ENCODE data around the gene CNKSR1.

DNA sequence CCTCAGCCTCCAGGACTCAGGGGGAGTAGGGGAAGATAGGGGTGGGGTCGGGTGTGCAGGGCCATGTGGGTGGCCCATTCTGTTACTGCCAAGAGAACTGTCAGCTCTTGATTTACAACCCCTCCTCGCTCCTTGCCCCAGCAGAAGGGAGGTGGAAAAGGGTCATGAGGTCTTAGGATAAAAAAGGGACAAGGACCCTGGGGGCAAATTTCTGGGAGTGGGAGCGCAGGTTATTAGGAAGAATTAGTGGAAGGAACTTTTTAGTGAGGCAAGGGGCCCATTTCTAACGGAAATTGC is 17.6 kb upstream of the CNKSR1 start:
- no peak for TF ChIP-seq EZH2 (IDR thresholded peaks at IDR 0.05; ENCODE audit: borderline replicate concordance, low read length)
- TF ChIP-seq, protein P1, sequence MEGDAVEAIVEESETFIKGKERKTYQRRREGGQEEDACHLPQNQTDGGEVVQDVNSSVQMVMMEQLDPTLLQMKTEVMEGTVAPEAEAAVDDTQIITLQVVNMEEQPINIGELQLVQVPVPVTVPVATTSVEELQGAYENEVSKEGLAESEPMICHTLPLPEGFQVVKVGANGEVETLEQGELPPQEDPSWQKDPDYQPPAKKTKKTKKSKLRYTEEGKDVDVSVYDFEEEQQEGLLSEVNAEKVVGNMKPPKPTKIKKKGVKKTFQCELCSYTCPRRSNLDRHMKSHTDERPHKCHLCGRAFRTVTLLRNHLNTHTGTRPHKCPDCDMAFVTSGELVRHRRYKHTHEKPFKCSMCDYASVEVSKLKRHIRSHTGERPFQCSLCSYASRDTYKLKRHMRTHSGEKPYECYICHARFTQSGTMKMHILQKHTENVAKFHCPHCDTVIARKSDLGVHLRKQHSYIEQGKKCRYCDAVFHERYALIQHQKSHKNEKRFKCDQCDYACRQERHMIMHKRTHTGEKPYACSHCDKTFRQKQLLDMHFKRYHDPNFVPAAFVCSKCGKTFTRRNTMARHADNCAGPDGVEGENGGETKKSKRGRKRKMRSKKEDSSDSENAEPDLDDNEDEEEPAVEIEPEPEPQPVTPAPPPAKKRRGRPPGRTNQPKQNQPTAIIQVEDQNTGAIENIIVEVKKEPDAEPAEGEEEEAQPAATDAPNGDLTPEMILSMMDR (IDR thresholded peaks at IDR 0.05; ENCODE audit: low read length): no peak
